Activated B cell treated with CpG ODN at 0.5 μM for 24 hours (primary cell): ENCODE data around the gene TAS2R40. TPM values are rescaled to one million over a fixed set of nuclear protein-coding genes. Genes with fewer than 3 reads are reported as not detected.

ENCODE experiments used
- ATAC-seq: fragments of 200-7000 bp; cut with Tn5 transposase; one replicate; pipeline ENCODE4 v1.10.0; 2021; ENCODE audit warnings: low read depth, mild to moderate bottlenecking, moderate library complexity
- CTCF ChIA-PET: fragments of 350-600 bp; sonication (Branson Sonifier 250); formaldehyde crosslinking; loops from one replicate; lab custom pipeline; 2021; ENCODE audit warnings: antibody characterized with exemption; lab: Charles Lee
- POLR2A ChIA-PET: fragments of 350-600 bp; sonication (Branson Sonifier 250); formaldehyde crosslinking; loops from one replicate; lab custom pipeline; 2021; ENCODE audit warnings: antibody characterized with exemption; lab: Charles Lee
- DNase-seq: peaks from one replicate; pipeline ENCODE4 v3.0.0; 2022
- H3K27ac Mint-ChIP-seq: one replicate; pipeline ENCODE4 v1.8.0; 2020; ENCODE audit warnings: mixed read lengths
- H3K27me3 Mint-ChIP-seq: one replicate; pipeline ENCODE4 v1.8.0; 2021; ENCODE audit warnings: mixed read lengths
- H3K36me3 Mint-ChIP-seq: one replicate; pipeline ENCODE4 v1.8.0; 2021; ENCODE audit warnings: low read depth, mixed read lengths
- H3K4me1 Mint-ChIP-seq: one replicate; pipeline ENCODE4 v1.8.0; 2021; ENCODE audit warnings: mixed read lengths
- H3K4me3 Mint-ChIP-seq: one replicate; pipeline ENCODE4 v1.8.0; 2020; ENCODE audit warnings: mild to moderate bottlenecking, mixed read lengths
- H3K9me3 Mint-ChIP-seq: one replicate; pipeline ENCODE4 v1.8.0; 2020; ENCODE audit warnings: mixed read lengths
- CTCF ChIP-seq: fragments of 200-600 bp; IDR thresholded peaks from one replicate; pipeline ENCODE4 v1.8.0; 2022; ENCODE audit warnings: antibody characterized with exemption, mild to moderate bottlenecking
- intact Hi-C: fragments of 100-400 bp; cut with micrococcal nuclease; formaldehyde crosslinking; loops from one replicate; pipeline ENCODE4 v1.15.1; 2024
- total RNA-seq: library from RNA; stranded (reverse); gene quantifications from 2 replicates; pipeline ENCODE4 v1.2.3, GENCODE V29; 2022

TAS2R40 gene
- total RNA-seq, 1 donor from 2014 or later: not detected

DNA sequence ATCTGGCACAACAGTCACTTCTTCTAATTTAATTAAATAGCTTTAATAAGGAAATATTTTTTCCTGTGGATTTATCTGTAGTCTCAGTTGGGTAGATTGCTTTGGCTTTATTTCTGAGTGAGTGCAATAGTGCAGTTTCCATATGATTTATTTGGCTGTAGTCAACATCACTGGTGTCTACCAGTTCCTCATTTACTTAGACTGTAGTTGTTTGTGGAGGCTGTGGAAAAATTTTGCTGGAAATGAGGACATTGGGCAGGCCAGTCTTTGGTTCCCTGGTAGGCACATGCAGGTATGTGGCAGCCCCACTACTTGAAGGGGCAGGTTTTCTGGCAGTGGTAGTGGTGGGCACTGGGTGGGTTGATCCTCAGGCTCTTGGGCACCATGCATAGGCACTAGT is 15.5 kb downstream of the TAS2R40 start:
- no peak overlapping the region for H3K4me3 Mint-ChIP-seq
- CTCF ChIA-PET: interaction anchor here (1.1 kb wide), 1 partner anchor 22 kb away, joined by 5 read pairs; no protein-coding TSS in a partner anchor
- POLR2A ChIA-PET: no interaction called here

DNA sequence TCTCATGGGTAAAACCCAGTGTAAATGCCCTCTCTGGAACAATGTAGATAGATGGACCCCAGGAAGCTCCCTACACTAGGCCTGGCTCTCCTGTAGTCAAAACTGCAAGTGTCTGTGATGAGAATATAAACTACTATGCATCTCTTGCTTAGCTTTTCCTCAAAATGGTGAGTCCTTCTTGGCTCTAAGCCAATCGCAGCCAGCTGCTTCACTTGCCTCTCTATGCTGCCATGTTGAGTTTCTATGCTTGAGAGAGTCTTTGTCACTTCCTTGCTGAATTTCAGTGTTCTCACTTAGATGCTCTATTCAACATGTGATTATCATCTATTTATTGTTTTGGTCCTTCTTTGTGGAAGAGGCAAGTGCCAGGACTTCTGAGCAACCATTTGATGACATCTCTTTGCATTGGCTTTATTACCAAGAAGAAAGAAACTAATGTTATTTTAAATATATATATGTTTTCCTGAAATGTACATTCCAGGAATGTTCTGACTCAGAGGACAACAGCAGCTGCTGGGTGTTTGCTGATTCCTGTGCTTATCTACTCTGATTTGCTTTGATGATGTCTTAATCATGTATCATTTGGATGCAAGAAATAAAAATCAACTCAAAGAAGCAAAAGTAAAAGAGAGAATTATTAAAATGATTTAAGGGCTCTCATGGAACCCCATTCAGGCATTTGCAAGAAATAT is 16.6 kb downstream of the TAS2R40 start:
- DNase-seq (no peak), ATAC-seq (no peak)
- H3K27me3 Mint-ChIP-seq: peaks cover 14% of the 10 kb centered on the region
- H3K27ac Mint-ChIP-seq: no peak overlapping the region
- H3K36me3 Mint-ChIP-seq: no peaks in the 10 kb centered on the region
- peaks cover 2% of the 10 kb centered on the region for H3K4me1 Mint-ChIP-seq
- CTCF ChIA-PET: interaction anchor here (3.3 to 4.3 kb wide), 2 partner anchors 18 to 178 kb away, joined by 19 to 118 read pairs; no protein-coding TSS in a partner anchor
- POLR2A ChIA-PET: no interaction called here
- H3K4me3 Mint-ChIP-seq: no peak overlapping the region
- intact Hi-C loops: no loop called here
- H3K9me3 Mint-ChIP-seq: peaks cover 21% of the 10 kb centered on the region
- no peak for TF ChIP-seq CTCF

More for the DNA sequence above, 15.5 kb downstream of the TAS2R40 start:
- Mint-ChIP-seq H3K27ac (no peak overlapping the region), H3K36me3 (no peaks in the 10 kb centered on the region), H3K27me3 (peaks cover 14% of the 10 kb centered on the region), H3K4me1 (peaks cover 2% of the 10 kb centered on the region), H3K9me3 (peaks cover 21% of the 10 kb centered on the region)
- ATAC-seq: no peak
- DNase-seq: no peak
- intact Hi-C loops: no loop called here
- no peak for TF ChIP-seq CTCF

DNA sequence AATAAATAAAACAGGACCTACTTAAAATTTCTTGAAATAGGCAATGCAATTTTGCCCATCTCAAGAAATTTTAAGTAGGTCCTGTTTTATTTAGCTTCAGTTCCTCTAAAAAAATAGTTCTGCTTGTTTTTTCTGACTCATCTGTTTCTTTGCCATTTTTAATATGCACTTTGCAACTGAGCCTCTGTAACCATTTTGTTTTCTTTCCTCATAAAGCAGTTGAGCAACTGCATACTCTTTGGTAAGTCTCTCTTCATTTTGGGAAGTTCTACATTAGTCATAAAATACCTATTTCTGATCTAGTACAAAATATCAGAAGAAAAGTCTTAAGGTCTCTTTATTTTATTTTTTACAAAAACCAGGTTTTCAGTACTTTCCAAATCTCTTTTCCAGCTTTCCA is 18.0 kb downstream of the TAS2R40 start:
- no peak for TF ChIP-seq CTCF
- Mint-ChIP-seq H3K4me1 (peaks cover 2% of the 10 kb centered on the region), H3K27me3 (peaks cover 14% of the 10 kb centered on the region), H3K9me3 (peaks cover 21% of the 10 kb centered on the region), H3K27ac (no peak overlapping the region), H3K36me3 (no peaks in the 10 kb centered on the region), H3K4me3 (no peak overlapping the region)
- POLR2A ChIA-PET: interaction anchor here (1.3 to 1.5 kb wide), 2 partner anchors 23 to 140 kb away, joined by 4 to 10 read pairs; partner anchors contain the start of gene GSTK1
- ATAC-seq (no peak), DNase-seq (no peak)
- intact Hi-C loops: loop anchor here (1.0 to 10.0 kb wide), 10 partner anchors 17 to 1155 kb away; partner anchors contain the start of genes CASP2, EPHA1 and FAM131B
- CTCF ChIA-PET: interaction anchor here (0.9 to 4.3 kb wide), 28 partner anchors 10 to 1198 kb away, joined by 3 to 118 read pairs (median 7); partner anchors contain the start of genes EPHA1 and GSTK1

DNA sequence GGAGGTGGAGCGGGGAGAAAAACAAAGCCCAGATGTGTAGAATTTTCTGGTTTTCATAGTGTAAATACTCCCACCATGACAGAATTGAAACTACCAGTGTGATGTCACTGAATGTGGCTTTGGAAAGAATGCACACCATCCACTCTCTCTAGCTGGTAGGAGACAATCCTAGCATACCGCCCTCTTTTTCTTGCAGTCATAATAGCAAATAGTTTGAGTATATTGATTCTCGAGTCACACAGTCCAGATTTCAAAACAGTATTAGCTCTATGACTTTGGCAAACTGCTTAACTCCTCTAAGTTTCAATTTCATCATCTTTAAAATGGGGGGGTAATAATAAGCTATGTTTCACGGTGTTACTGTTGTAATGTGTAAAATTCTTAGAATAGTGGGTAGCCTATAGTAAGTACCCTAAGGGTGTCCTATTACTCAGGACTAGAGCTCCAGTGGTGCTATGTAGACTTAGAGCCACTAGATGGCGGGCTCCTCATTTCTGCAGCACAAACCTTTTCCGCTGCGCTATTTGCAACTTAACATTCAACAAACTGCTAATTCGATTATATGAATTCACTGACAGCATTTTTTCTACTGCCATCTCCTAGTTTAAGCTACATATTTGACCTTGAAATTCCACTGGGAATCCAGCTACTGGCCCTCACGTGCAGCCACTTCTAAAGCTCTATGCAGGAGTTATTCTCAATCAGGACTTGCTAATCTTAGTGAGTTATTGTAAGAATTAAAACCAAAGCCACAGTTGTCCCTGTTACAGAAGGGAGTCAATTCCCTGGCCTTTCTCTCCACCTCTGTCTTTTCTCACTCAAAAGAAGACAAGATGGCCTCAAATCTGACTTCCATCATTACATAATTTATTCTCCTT is 18.7 kb downstream of the TAS2R40 start:
- Mint-ChIP-seq H3K4me3 (no peak overlapping the region), H3K27ac (no peak overlapping the region), H3K36me3 (no peaks in the 10 kb centered on the region), H3K4me1 (peaks cover 4% of the 10 kb centered on the region), H3K9me3 (peaks cover 17% of the 10 kb centered on the region), H3K27me3 (peaks cover 14% of the 10 kb centered on the region)
- POLR2A ChIA-PET: interaction anchor here (1.3 to 1.5 kb wide), 2 partner anchors 23 to 140 kb away, joined by 4 to 10 read pairs; partner anchors contain the start of gene GSTK1
- ATAC-seq (peak; percentile 98), DNase-seq (no peak)
- CTCF ChIA-PET: interaction anchor here (0.6 to 4.3 kb wide), 46 partner anchors 8 to 1197 kb away, joined by 3 to 118 read pairs (median 5); partner anchors contain the start of genes CASP2, EPHA1 and GSTK1
- TF ChIP-seq CTCF: peak; percentile 51
- intact Hi-C loops: loop anchor here (1.0 to 10.0 kb wide), 10 partner anchors 17 to 1154 kb away; partner anchors contain the start of genes CASP2, EPHA1 and FAM131B
